Activated CD4-positive, alpha-beta T cell treated with anti-CD3 and anti-CD28 coated beads for 1 hour (primary cell): Measurements from ENCODE around the gene CCDC38.

ENCODE experiments used
- DNase-seq: peaks from one replicate; pipeline ENCODE4 v3.0.0-alpha.2; 2020

The CCDC38 gene

DNA sequence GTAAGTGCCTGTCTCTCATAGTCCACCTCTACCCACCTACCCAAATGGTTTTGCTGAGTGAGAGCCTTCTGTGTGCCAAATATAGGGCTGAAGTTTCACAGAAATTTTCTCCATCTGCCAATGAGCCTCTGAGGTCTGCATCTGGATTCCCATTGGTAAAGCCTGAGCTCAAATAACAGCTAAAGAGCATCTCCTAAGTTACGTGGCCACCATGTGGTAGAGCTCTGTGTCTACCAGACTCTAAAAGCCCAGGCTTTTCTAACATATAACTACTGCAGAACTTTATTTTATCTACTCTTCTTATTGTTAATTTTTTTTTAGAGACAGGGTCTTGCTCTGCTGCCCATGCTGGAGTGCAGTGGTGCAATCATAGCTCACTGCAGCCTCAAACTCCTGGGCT is 16.7 kb upstream of the CCDC38 start:
- DNase-seq: no peak

DNA sequence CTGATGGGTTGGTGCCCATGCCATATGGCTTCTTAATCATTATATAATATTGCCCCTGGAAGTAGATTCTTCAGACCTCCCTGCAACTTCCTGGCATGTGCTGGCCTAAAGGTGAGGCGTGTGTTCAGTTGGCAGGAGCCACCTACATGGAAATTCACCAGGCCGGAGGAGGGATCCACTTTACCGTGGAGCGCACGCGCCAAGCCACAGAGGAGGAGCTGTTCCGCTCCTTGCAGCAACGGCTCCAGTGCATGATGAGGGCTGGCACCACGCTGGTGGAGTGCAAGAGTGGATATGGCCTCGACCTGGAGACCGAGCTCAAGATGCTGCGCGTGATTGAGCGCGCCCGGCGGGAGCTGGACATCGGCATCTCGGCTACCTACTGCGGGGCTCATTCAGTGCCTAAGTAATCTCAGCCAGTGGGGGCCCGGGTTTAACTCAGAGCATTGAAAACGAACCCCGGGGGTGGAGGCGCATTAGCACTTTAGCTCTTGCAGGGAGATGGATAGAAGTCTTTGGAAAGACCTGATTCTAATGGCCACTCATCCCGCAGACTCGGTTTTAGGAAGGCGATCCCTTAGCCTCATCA is 14.2 kb upstream of the CCDC38 start:
- DNase-seq: no peak

DNA sequence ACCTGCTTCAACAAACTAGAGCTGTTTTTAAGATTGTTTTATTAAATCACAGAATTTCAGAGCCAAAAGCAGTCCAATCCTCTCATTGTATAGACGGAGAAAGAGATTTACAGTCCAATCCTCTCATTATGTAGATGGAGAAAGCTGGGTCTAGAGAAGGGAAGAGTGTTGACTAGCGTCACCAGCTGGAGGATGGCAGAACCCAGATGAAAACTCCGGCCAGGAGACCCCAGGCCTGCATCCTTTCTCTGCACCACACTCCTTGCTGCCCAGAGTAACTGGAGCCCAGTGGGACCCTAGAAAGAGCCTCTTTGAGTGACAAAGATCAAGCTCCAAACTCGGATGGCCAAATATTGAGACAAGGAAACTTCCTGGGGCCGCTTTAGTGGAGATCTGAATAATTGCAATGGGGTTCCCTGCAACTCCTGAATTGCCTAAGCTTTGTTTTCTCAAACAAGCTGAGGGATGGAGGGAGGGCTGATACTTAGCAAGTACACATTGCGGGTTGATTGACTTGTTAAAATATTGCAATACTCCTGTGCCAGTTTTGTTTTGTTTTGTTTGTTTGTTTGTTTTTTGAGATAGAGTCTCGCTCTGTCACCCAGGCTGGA is 13.2 kb upstream of the CCDC38 start:
- no peak for DNase-seq

DNA sequence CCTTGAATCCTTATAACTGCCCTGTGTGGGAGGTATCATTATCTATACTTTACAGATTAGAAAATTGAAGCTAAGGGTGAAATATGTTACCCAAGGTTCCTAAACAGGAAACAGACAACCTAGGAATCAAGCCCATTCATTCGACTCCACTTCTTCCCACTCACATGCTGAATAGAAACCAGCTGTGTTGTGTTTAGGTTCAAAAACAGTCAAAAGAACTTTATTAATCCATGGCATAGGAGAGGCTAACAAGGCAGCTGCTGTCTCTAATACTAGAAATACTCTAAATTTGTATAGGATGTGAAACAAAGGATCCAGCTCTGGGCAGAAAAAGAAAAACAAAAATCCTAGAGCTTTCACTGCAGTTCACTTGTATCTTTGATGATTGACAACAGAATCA is 10.6 kb upstream of the CCDC38 start:
- no peak for DNase-seq

DNA sequence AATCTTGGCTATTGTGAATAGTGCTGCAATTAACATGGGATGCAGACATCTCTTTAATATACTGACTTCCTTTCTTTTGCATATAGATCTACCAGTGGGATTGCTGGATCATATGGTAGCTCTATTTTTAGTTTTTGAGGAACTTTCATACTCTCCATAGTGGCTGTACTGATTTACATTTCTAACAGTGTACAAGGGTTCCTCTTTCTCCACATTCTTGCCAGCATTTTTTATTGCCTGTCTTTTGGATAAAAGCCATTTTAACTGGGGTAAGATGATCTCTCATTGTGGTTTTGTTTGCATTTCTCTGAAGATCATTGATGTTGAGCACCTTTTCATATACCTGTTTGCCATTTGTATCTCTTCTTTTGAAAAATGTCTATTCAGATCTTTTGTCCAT is 9.1 kb upstream of the CCDC38 start:
- no peak for DNase-seq

DNA sequence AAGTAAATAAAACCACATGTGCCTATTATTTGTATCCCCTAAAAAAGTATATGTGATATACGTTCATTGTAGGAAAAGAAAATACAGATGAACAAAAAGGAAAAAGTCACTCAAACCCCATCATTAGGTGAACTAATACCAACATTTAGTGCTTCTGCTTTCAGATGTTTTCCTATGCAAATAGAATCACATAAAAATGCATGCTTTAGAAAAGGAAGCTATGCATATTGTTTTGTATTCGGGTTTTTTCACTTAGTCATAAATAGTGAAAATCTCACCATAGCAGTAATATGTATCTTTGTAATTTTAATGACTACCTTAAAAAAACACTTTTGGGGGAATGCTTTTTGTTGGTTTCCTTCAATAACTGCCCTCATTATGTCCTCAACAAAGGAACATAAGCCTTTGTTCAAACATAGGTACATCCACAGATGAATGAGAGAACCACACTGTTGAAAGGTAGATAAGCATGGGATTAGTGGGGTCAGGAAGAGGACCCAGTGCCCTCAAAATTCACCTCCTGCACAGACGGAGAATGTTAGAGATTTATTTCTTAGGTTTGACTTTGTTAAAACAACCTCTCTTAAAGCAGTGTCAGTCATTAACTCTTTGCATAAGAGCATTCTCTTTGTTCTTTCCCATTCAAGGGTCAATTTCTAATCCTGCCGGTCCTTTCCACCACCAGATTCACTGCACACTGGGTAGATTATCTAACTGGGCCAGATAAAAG is 7.2 kb upstream of the CCDC38 start:
- no peak for DNase-seq

DNA sequence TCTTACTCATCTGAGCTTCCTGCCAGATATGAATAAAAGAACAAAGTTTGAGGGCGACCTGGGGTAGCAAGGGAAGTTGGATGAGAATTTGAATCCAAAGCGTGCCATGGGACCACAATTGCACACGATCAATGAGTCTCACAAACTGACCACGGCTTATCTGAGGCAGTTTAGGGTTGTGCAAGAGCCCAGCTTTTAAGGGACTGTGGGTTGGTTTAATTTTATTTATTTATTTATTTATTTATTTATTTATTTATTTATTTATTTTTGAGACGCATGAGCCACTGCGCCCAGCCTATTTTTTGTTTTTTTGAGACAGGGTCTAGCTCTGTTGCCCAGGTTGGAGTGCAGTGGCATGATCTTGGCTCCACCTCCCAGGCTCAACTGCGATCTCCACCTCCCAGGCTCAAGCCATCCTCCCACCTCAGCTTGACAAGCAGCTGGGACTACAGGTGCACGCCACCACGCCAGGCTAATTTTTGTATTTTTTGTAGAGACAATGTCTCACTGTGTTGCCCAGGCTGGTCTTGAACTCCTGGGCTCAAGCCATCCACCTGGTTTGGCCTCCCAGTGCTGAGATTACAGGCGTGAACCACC is 1.8 kb upstream of the CCDC38 start:
- DNase-seq: no peak

DNA sequence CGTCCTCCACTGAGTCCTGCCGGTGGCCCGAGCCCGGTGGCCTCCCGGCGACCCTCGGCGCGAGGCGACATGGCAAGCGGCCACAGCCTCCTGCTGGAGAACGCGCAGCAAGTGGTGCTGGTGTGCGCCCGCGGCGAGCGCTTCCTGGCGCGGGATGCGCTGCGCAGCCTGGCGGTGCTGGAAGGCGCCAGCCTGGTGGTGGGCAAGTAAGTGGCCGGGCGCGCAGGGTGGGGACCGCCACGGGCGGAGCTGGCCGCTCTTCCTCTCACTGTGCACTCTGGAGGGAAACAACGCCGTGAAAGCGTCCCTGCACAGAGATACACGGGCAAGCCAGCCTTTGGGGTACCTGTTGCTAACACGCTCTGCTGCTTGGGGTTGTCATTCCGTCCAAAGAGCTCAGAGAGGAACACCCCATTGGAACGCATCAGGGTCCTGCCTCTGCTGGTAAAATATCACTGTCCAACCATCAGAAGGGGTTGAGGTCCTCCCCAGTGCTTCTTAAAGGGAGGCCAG is 972 bp upstream of the CCDC38 start, which contains the start of gene AMDHD1:
Gene AMDHD1 (plus strand): TSS at position 2 of the 513 bp plus-strand sequence. CDS start 68 bp downstream, at position 70.
- DNase-seq: peak; percentile 44

DNA sequence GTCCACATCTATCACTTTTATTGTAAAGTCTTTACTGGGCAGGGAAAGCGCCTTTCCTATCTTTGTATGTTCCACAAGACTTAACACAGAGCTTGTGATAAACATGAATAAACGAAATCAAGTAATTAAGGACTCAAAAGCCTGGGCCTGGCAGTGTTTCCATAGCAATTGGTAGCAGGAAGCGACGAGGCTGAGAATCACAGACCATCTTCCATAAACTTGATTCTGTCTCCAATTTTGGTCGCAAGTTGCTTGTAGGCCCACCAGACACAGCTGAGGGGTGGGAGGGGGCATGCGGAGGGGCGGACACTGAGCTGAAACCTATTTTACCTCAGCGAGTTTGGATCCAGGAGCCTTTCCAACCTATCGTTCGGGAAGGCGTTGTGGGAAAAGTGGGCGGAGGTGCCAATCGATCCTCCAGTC is 302 bp downstream of the CCDC38 start:
- DNase-seq: peak; percentile 13

DNA sequence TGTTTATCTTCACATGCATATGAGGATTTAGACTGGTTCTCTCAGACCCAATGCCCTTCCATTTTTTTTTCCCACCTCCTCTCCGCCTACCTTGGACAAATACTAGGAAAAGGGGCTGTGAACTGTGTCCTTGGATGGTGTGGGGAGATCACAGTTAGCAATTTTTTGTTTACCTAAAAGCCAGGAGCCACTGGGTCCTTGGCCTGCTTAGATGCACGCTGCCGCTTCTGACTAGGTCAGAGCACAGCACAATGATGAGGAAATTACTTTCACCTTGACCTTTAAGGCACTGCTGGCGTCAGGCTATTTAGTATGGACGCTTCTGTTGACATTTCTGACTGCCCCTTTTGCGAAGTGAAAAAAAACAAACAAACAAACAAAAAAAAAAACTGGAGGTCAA is 1.9 kb downstream of the CCDC38 start:
- no peak for DNase-seq

DNA sequence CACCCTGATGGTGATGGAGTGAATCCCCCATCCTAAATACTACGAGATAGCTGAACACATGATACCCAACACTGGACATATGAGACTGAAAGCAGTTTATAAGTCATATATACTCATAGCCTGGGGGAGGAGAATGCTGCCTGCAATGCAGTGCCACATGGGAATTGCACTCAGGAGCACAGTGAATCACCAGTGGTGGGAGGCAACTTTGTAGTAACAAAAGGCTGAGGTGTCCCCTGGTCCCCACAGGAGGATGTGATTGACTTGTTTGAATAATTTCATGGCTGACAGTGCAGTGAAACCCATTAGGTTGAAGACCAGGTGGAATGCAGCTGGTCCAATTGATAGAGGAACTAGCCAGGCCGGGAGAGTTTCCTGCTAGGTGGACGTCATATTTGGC is 20.2 kb downstream of the CCDC38 start:
- no peak for DNase-seq

DNA sequence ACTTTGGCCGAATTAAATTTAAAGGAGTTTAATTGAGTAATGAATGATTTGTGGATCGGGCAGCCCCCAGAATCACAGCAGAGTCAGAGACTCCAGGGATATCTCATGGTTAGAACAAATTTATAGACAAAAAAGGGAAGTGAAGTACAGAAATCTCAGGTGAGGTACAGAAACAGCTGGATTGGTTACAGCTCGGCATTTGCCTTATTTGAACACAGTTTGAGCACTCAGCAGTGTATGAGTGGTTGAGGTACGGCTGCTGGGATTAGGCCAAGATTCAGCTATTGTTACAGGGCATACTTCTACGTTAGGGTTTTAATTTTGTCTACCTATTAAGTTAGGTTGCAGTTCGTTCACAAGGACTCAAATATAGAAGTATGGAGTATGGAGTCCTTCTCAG is 23.3 kb downstream of the CCDC38 start:
- no peak for DNase-seq

DNA sequence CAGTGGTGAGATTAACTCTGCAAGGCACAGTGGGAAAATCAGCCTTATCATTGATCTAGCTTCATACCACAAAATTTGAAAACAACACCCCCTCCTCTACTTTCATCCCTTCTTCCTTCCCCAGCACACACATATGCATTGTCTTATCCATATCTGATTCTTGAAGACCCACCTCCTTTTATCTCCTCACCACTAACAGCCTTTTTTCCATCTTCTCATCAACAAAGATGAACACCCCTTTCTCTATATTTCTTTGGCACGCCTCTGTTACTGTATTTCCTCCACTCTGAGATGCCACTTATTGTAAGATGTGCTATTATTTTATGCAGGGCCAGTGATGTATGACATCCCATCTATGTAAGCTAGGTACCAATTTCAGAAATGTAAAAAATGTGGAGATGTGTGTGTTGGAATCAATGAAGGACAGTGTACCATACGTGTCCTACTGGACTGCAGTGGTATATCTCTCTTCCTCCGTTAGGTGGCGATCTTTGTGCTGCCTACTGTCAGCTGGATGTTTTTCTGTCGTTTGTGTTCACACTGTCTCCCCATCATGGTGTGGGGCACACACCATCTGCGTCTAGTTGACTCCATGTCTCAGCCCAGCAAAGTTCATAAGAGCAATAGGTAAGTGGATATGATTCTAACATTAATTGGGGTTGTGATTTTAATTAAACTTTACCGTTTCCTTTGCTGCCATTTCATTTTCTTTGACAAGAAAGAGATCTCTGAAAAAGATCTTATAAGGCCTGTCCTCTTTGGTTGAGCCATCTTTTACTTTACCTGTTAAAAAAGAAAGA is 24.0 kb downstream of the CCDC38 start:
- no peak for DNase-seq

DNA sequence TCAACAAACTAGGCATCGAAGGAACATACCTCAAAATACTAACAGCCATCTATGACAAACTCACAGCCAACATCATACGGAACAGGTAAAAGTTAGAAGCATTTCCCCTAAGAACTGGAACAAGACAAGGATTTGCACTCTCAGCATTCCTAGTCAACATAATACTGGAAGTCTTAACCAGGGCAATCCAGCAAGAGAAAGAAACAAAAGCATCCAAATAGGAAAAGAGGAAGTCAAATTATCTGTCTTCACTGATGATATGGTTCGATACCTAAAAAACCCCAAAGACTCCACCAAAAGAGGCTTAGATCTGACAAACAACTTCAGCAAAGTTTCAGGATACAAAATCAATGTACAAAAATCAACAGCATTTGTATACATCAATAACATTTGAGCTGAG is 32.5 kb downstream of the CCDC38 start:
- no peak for DNase-seq

DNA sequence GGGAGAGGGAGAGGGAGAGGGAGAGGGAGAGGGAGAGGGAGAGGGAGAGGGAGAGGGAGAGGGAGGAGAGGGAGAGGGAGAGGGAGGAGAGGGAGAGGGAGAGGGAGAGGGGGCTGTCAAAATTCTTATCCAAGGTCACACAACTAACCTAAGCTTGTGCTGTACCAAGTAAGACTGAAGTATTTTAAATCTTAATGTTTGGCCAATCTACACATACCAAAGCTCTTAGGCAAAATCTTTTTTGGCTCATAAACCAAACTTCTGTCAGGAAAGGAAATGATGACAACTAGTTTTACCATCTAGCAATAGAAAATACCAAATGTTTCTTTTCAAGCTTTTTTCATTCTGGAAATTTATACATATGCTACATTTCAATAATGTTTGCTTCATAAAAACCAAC is 33.8 kb downstream of the CCDC38 start:
- no peak for DNase-seq

DNA sequence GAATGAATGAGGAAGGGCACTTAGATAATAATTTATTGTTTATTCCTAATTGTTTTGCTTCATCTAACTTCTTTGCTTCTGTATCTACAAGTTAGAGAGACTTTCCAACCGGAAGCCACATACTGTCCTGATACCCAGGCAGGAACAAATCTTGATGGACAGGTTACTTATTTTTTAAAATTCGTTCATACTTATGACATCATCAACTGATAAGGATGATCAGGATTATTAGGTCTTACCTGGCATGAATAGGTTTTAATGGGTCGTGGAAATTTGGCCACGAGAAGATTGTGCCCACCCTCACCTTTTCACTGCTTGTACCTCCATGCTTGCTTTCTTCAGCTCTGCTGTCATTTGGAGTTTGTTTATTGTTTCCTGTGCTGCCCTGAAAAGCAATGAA is 44.3 kb downstream of the CCDC38 start:
- DNase-seq: no peak

DNA sequence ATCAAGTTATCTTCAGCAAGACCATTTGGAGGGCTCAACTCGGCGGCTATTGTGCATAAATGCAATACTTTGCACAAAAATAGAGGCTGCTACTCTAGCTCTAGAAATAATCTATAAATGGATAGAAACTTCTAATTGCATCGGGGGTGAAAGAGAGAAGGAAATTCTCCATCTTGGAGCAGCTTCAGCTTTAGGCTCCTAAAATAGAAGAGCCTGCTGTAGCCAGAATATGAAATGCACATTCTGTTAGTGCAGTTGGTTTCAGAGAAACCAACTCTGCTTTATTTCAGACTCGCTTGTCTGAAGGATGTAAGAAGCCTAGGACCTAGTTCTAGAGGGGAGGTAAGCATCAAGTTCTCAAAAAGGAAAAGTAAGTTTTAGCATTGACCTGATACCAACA is 45.6 kb downstream of the CCDC38 start:
- no peak for DNase-seq

DNA sequence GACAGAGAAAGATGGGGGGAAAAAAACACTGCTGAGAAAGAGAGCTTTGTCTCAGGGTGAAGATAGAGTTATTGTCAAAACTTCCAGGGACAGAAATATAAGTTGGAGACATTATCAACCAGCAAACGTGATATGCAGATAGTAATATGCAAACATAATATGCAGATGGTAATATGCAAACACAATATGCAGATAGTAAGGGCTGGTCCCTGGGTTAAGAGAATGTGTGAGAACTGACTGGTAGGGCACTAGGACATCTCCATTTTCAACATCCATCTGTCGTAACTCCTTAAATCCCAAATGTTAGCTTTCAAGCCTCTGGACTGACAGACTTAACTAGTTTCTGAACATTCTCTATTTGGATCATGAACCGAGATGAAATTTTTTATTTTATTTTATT is 51.5 kb downstream of the CCDC38 start:
- no peak for DNase-seq

DNA sequence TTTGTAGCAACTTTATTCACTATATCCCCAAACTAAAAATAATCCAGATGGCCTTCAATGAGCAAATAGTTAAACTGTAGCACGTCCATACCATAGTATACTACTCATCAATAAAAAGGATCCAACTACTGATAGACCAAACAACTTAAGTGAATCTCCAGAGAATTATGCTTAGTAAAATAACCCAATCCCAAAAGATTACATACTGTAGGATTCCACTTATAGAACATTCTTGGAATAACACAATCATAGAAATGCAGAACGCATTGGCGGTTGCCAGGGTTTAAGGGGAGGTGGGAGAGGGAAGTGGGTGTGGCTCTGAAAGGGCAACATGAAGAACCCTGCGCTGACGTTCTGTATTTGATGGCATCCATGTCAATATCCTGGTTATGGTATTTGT is 55.1 kb downstream of the CCDC38 start:
- no peak for DNase-seq

DNA sequence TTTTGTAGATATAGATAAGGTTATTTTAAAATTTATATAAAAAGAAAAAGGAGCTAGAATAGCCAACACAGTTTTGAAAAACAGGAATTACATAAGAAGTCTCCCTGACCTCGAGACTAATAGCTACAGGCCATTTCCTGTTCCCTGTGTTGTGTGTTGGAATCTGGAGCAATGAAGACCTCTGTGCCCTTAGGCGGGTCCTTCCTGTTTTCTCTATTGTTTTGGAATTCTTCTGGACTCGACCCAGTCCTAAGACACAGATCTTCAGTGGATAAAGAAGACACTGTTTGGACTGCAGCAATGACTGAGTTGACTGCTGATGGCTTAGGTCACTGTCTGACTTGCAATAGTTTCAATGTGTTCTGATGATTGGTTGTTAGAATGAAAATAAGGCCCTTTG is 57.4 kb downstream of the CCDC38 start:
- no peak for DNase-seq

DNA sequence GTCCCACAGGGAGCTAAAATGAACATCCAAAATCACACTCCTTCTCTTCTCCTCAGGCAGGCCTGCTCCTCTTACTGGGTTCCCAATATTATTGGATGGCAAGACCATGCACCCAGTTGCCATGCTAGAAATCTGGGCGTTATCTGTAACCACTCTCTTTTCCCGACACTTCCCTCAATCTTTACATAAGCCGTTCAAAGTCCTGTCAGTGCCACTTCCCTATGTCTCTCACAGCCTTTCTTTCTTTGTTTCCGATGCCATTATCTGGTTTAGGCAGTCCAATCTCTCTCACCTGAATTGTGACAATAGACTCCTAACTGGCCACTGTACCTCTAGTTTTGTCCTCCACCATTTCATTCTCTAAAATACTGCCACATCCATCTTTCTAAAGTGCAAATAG is 59.5 kb downstream of the CCDC38 start:
- no peak for DNase-seq

DNA sequence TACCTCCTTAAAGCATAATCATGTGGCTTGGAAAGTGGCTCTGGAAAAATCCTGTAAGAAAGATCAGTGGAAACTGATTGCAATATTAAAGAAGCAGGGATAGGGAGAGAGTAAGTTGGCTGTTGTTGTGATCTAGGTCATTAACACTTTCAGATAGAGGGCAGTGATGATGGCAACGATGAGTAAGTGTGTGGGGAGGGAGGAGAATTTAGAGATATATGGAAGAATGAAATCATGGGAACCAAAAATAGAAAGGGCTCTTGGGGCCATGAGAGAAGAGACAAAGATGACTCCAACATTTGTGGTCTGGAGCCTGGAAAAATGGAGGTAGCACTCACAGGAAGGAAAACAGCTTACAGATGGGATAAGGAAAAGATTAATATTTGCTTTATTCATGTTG is 60.3 kb downstream of the CCDC38 start:
- no peak for DNase-seq

DNA sequence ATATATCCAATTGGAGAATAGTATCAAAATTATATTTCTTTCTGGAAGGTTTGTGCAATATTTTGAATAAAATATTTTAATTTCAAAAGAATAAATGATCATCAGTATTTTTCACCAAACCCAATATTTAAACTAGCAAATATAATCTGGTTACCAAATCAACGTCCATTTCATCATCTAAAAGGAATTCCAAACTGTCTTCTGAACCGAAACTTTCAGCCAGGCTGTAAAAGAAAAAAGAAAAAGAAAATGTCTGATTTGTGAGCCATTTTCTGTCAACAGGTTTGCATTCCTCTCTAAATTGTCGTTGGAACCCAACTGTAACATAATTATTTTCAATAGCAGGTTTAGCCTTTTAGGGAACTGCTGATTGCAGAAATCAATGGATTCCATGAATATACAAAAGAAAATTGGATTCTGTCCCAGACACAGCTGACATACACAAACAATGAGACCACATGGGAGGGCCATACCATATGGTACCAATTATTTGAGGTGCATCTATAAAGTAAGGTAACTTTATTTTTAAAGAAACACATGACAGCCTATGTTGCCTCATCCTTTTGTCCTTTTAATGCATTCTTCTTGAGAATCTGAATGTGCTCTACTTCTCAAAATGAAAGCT is 61.0 kb downstream of the CCDC38 start:
- no peak for DNase-seq
